T1000 (cell line): ENCODE data around the gene EXOC6.

Source experiments
- DNase-seq: peaks from one replicate; lab custom pipeline; 2025; ENCODE audit warnings: mixed read lengths; lab: John Stamatoyannopoulos, UW

EXOC6 gene

DNA sequence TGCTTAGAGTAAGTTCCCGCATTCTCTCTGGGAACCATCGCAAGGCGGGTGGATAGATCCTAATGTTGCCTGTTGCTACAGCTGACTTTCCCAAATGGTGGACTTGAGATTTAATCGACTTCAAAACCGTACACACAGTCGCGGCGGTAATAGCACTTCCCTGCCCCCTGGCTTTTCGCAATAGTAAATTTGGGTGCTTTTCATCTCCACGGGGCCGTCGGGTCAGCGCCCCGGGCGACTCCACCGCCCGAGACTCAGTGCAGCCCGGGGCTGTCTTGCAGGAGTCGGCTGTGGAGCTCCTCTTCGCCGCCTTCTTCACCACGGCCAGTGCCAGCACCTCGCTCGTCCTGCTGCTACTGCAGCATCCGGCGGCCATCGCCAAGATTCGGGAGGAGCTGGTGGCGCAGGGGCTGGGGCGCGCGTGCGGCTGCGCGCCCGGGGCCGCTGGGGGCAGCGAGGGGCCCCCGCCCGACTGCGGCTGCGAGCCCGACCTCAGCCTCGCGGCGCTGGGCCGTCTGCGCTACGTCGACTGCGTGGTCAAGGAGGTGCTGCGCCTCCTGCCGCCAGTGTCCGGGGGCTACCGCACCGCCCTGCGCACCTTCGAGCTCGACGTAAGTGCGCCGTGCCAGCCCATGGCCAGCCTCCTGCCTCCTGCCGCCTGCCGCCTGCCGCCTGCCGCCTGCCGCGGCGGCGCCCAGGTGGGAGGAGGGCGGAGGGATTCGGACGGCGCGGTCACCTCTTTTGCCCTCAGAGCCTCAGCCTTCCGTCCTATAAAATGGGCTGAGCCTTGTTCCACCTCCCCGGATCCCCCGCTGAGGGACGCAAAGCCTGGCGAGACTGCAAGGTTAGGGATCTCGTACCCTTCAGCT is 217.6 kb downstream of the EXOC6 start:
- no peak for DNase-seq

DNA sequence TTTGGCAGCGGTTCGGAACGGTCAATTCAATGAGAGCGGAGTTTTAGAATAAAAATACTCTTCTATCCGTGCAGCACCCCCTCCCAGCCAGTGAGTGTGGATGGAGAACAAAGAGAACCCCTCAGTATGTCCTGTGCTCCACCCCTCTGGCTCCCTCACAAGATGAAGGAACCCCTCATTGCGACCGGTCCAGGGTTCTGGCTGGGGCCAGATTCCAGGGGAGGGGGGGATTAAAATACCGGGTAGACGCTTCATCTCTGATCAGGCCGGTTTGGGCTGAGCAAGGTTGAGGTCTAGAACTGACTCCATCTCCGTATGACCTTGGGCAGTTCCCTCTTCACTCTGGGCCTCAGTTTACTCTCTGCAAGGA is 218.2 kb downstream of the EXOC6 start:
- no peak for DNase-seq

DNA sequence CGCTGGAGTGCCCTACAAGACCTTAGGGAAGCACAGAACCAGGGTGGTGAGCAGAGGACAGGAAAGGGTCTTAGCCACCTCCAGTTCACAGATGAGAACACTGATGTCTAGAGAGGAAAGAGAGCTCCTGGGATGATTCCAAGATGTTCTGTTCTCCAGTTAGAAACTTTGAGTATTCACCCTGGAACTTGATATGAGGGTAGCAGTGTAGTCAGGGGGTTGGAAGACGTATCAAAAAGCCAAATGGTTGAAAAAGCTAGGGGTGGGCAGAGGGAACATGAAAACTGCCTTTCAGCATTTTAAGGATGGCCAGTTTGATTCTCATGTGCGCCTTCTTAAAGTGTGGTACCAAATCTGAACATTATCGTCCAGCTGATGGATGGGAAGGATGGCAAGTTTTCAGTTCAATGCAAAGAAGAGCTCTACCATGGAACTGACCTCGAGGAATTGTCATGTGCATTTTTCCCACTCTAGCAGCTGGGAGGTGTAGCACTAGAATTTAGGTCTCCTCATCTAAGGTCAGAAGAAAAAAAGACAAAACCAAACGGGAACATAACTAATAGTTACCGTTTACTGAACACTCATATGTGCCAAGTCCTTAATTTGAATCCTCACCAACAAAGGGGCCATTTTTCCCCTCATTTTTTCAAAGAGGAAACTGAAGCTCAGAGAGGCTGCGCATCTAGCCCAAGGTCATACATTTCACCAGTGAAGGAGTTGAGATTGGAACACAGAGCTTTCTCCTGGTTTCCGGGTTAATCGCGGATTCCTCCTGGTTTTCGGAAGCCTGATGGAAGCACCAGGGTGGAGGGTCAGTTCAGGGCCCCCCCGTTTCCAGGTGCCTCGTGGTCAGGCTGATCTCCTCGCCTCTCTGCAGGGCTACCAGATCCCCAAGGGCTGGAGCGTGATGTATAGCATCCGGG is 219.4 kb downstream of the EXOC6 start:
- DNase-seq, result no peak

- DNase-seq, result no peak
These were observed 220.3 kb downstream of the EXOC6 start for GRCh38 chr10:93068411-93069244.

DNA sequence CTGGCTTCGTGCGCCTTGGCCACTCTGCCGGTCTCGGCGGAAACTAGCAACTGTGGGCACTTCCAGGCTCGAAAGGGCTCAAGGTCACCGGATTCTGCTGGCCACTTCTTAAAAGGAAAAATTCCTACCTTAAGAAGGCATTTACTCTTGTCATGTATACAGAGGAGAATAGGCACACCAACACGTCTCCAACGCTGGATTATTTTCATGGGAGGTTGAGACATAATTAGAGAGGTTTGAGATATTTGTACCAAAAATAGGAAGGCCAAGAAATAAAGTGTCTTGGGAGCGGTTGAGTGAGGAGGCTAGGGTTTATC is 220.9 kb downstream of the EXOC6 start:
- no peak for DNase-seq

DNA sequence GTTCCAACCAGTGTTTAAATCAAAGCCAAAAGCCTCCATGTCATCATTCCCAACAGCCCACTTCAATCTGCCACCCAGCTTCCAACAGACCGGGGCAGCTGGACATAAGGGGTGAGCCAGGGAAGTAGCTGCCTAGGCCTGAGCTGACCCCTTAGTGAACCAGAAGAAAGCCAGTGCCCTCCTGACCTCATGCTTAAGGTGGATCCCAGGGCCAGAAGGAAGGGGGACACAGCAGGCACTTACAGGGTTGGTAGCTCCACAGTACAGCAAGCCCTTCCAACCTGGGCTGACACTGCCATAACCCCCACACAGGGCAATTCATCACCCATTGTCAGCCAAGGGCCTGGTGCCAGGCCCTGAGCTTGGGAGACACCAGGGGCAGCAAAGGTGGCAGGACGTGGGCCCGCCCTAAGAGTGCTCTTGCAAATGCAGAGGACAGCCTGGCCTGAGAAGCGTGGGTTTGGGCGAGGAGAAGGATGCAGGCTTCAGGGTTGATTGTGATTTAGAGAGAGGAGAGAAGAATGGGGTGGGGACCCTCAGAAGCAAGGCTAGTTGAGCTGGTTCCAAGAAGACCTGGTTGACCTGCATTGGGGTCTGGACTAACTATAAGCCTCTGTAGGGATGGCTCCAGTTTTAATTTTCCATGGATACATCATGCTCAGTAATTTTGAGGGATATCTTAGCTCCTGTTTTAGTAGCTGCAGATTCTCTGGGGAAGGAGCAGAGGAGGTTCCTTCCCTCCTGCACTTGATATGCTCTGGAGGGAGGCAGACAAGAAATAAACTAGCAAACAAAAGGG is 222.3 kb downstream of the EXOC6 start:
- no peak for DNase-seq

DNA sequence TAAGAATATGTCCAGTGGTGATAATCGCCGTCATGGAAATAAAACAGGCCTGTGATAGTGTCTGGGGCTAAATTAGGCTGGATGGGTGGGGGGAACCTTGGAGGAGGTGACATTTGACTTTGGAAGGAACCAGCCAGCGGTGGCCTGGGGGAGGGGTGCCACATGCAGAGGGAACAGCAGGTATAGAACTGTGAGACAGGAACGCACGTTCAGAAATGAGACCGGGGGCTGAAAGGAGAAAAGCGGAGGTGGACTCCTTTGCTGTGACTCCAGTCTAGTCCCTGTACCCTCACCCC is 222.8 kb downstream of the EXOC6 start:
- DNase-seq, result no peak

DNA sequence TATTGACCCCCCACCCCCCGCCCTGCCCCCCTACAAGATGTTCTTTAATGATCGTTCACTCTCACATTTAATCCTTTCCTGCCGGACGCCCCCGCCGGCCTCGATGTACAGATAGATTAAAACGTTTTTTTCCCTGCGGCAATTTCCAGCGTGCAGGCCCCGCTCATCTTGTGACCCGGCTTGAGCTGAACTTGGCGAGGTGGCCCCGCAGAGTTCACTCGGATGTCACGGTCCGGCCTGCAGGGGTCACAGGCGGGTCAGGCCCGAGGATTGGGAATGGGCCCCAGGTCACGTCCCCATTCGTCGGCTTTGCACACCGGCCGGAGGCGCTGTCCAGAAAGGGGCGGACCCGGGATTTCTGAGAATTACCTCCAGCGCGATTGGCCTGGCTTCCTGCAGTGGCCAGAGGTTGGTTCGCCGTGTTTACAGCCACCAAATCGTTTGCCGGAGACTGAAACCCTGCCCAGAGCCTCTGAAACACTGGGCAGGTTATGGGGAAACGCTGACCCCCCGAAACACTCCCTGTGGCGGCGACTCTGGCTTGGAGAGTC is 223.4 kb downstream of the EXOC6 start:
- DNase-seq, result no peak

GRCh38 chr10:93072225-93072712 is 223.9 kb downstream of the EXOC6 start:
- no peak for DNase-seq

- DNase-seq, result no peak
These were observed 224.6 kb downstream of the EXOC6 start for GRCh38 chr10:93072713-93073538.

DNA sequence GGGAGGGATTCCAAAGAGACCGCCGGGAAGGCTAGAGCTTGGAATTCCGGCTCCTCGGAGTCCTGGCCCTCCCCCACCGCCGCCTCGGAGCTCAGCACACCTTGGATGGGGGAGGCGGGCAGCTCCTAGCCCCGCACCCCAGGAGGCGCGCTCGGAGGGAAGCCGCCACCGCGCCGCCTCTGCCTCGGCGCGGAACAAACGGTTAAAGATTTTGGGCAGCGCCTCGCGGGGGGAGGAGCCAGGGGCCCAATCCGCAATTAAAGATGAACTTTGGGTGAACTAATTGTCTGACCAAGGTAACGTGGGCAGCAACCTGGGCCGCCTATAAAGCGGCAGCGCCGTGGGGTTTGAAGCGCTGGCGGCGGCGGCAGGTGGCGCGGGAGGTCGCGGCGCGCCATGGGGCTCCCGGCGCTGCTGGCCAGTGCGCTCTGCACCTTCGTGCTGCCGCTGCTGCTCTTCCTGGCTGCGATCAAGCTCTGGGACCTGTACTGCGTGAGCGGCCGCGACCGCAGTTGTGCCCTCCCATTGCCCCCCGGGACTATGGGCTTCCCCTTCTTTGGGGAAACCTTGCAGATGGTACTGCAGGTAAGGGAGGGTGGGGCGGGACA is 225.3 kb downstream of the EXOC6 start, which contains the start of gene CYP26A1:
CYP26A1 (plus strand) TSS at position 355 of the 608 bp plus-strand sequence; CDS start at position 397, 42 bp downstream.
- no peak for DNase-seq

DNA sequence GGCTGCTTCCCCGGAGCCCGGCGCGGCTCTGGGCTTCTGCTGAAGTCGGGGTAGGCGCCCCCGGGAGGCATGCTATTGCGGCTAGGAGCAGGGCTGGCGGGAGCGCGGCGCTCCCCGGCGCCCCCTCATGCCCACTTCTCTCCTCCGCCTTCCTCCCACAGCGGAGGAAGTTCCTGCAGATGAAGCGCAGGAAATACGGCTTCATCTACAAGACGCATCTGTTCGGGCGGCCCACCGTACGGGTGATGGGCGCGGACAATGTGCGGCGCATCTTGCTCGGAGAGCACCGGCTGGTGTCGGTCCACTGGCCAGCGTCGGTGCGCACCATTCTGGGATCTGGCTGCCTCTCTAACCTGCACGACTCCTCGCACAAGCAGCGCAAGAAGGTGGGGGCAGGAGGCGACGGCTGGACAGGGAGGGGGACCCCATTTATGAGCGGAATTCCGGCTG is 225.9 kb downstream of the EXOC6 start:
- DNase-seq, result no peak

DNA sequence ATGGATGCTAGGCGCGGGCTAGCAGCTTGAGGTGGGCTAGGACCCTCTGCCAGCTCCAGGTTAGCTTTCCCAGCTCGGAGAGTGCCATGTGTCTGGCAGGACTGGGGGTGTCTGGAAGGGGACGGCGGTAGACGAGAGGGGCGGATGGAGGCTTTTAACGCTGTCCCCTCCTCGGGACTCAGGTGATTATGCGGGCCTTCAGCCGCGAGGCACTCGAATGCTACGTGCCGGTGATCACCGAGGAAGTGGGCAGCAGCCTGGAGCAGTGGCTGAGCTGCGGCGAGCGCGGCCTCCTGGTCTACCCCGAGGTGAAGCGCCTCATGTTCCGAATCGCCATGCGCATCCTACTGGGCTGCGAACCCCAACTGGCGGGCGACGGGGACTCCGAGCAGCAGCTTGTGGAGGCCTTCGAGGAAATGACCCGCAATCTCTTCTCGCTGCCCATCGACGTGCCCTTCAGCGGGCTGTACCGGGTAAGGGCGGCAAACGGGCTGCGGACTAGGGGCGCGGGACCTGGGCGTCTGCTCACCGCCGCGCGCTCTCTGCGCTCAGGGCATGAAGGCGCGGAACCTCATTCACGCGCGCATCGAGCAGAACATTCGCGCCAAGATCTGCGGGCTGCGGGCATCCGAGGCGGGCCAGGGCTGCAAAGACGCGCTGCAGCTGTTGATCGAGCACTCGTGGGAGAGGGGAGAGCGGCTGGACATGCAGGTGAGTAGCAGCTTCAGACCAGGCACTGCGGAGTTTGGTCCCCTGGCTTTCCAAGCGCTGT is 226.5 kb downstream of the EXOC6 start:
- DNase-seq, result no peak

DNA sequence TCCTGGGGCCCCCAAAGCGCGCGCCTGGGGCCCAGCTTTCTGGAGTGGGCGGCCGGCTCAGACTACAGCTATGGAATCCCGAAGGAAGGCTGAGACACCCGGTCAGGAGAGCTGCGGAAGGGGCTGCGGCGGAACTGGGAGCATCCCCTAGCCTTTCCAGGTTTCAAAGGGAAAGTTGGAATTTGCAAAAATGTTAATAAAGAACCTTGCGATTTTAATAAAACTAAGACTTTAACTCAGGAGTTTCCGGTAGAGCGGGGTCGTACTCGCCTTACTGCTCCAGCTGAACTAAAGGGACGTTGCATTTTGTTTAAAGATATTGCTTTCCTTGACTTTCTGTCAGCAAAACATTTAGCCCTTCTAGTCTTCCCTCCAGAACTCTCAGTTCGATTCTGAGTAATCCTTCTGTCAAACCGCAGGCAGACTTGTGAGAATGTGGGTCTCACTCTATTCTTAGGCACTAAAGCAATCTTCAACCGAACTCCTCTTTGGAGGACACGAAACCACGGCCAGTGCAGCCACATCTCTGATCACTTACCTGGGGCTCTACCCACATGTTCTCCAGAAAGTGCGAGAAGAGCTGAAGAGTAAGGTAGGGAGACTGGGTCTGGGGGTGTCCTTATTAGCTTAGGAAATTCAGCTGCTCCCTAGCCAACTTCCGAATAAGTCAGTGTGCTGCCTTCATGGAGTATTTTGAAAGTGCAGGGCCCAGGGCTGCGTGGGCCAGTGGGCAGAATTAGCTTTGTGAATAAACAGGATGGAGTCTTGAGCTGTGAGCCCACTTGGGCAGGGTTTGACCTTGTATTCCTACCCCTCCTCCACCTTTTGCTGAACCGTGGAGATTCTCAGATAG is 227.3 kb downstream of the EXOC6 start:
- no peak for DNase-seq

DNA sequence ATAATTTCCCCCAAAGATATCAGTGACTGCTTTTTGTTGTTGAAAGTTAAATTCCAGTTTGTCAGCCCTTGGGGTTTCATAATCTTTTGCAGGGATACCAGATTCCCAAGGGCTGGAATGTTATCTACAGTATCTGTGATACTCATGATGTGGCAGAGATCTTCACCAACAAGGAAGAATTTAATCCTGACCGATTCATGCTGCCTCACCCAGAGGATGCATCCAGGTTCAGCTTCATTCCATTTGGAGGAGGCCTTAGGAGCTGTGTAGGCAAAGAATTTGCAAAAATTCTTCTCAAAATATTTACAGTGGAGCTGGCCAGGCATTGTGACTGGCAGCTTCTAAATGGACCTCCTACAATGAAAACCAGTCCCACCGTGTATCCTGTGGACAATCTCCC is 228.6 kb downstream of the EXOC6 start:
- DNase-seq, result no peak

GRCh38 chr10:93077860-93078337 is 229.6 kb downstream of the EXOC6 start:
- DNase-seq, result no peak

GRCh38 chr10:93079663-93080349 is 231.5 kb downstream of the EXOC6 start:
- no peak for DNase-seq
